GM12875 (cell line): Measurements from ENCODE around the gene GRIK4.

Source experiments
- H3K4me3 ChIP-seq: one replicate; pipeline ENCODE4 v1.5.1; 2011; ENCODE audit warnings: low read depth, low read length, control low read depth
- TF ChIP-seq, protein P1 (sequence below): IDR thresholded peaks from 2 replicates; pipeline ENCODE4 v1.5.1; 2011; ENCODE audit warnings: low read depth, mild to moderate bottlenecking, control low read depth, inconsistent platforms, low read length, moderate library complexity, borderline replicate concordance; ENCODE audit not compliant: insufficient read depth

GRIK4 gene

DNA sequence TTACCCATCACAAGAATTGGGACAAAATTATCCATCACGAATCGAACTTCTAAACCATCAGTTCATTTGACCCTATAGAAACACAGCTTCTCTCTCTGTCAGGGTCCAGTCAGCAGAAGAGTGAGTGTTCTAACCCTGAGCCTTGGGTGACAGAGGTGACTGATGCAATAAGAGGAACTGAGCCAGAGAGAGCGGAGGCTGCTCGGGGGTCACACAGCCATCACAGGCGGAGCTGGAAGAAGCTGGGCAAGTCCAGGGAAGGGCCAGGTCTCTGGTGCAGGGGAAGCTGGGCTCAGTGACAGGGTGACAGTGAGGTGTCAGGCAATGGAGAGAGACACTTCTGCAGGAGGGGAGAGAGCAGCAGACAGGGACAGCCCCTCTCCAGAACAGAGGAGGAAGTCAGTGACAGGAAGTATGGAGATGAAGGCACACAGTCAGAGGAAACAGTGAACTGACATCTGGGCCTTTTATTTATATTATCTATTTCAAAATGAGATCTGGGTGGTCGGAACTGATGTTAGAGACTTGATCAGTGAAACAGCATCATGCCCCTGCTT lies 328.4 kb downstream of the GRIK4 start:
- TF ChIP-seq, protein P1, sequence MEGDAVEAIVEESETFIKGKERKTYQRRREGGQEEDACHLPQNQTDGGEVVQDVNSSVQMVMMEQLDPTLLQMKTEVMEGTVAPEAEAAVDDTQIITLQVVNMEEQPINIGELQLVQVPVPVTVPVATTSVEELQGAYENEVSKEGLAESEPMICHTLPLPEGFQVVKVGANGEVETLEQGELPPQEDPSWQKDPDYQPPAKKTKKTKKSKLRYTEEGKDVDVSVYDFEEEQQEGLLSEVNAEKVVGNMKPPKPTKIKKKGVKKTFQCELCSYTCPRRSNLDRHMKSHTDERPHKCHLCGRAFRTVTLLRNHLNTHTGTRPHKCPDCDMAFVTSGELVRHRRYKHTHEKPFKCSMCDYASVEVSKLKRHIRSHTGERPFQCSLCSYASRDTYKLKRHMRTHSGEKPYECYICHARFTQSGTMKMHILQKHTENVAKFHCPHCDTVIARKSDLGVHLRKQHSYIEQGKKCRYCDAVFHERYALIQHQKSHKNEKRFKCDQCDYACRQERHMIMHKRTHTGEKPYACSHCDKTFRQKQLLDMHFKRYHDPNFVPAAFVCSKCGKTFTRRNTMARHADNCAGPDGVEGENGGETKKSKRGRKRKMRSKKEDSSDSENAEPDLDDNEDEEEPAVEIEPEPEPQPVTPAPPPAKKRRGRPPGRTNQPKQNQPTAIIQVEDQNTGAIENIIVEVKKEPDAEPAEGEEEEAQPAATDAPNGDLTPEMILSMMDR: no peak
- H3K4me3 ChIP-seq: no peak overlapping the region

DNA sequence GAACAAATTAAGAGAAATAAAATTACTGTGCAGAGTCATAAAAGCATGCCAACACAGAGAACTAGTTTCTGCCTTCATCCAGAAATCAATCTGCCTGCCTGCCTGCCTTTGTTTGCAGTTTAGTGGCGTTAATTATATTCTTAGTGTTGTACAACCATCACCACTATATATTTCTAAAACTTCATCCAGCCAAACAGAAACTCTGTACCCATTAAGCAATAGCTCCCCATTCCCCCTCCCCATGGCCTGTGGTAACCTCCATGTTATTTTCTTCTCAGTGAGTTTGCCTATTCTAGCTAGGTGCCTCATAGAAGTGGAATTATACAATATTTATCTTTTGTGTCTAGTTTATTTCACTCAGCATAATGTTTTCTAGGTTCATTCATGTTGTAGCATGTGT lies 329.1 kb downstream of the GRIK4 start:
- TF ChIP-seq, protein P1: no peak
- H3K4me3 ChIP-seq: no peak overlapping the region

DNA sequence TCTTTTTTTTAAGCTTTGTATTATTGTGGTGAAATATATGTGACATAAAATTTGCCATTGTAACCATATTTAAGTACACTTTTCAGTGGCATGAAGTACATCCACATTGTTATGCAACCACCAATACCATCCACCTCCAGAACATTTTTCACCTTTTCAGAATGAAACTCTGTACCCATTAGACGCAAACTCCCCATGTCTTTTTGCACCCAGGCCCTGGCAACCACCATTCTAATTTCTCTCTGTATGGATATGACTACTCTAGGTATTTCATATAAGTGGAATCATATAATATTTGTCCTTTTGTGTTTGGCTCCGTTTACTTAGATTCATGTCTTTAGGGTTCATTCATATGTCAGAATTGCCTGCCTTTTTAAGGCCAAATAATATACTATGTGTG lies 329.5 kb downstream of the GRIK4 start:
- TF ChIP-seq, protein P1: no peak
- no peak overlapping the region for H3K4me3 ChIP-seq

DNA sequence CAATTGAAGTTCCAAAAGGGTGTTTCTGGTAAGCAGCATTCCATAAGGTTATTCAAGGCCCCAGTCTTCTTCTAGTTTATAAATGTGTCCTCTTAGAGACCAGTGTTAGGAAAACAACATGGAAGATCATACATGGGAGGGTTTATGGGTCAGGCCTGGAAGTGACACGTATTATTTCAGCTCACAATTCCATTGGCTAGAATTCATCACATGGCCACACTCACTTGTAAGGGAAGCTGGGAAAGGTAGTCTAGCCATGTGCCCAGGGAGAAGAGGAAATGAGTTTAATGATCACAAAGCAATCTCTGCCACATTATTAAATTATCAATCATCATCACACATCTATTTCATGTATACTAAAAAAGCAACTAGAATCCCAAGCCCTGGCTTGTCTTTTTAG lies 330.6 kb downstream of the GRIK4 start:
- TF ChIP-seq, protein P1: no peak

DNA sequence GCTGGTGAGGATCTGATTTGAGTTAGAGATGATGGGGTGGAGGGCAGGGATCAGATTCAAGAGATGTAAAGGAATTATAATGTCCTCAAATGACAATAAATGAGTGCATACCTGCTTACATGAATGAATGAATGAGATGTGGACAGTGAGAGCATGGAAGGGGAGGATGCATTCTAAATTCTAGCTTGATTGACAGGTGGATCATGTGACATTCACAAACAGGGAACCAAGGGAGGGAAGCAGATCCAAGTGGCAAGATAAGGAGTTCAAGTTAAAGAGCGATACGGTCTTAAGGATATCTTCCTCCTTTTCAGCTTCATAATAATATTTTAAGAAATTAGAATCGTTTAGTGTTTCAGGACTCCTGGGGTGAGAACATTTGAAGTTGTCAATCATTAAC lies 341.9 kb downstream of the GRIK4 start:
- no peak overlapping the region for H3K4me3 ChIP-seq
- TF ChIP-seq, protein P1: no peak

More for the DNA sequence above, 330.6 kb downstream of the GRIK4 start:
- H3K4me3 ChIP-seq: no peak overlapping the region

DNA sequence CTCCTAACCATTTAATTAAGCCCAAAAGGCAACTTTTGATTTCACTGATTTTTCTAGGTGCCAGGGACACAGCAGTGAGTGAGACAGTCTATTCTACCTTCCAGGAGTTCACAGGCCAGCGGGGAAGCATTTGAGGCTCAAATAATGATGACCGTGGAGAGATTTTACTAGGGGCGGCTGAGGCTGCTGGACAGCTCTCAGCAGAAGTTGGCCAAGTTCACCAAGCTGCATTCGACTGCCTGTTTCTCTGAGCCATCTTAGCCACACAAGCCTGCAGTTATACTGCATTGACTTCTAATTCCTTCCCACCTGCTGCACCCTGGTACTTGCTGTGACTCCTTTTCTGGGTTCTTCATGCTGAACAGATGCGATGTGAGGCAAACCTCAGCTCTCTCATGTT lies 343.4 kb downstream of the GRIK4 start:
- TF ChIP-seq, protein P1: no peak
- no peak overlapping the region for H3K4me3 ChIP-seq

DNA sequence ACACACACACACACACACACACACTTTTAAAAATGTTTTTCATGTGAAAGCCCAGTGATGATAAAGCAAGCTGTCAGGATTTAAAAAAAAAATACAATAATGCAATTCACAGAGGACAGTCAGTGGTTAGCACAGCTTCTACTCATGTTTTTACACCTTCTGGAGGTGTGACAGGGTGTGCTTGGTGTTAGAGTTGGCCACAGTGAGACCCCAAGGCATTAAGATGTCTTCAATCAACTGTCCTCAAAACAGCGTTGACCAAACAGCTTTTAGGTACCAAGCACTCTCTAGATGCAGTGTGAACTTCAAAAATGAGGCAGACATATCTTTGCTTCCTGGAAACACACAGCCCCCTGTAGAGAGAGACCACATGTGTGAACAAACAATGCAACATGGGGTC lies 346.0 kb downstream of the GRIK4 start:
- H3K4me3 ChIP-seq: no peak overlapping the region
- TF ChIP-seq, protein P1: no peak
